ENCODE results near the gene DLGAP4.
"Not testable (repeated sequence)": the region's sequence is repeated elsewhere in the genome, so short reads cannot be mapped to it uniquely, and the experiment has no call there.

GRCh38 chr20:36379914-36380313 lies 73.8 kb downstream of the DLGAP4 start:
- not testable (repeated sequence) for TF ChIP-seq CTCF (IDR thresholded peaks at IDR 0.05); ZFX (IDR thresholded peaks at IDR 0.05; ENCODE audit: borderline replicate concordance)
